Transverse colon (tissue), 4 donors: ENCODE results near the gene TRABD2B. TPM values are rescaled to one million over a fixed set of nuclear protein-coding genes. Genes with fewer than 3 reads are reported as not detected.

Source experiments
- DNase-seq: peaks from one replicate; pipeline ENCODE4 v3.0.0-alpha.2; 2019
- H3K27ac ChIP-seq, 4 donors: fragments of 200-600 bp; sonication (generic); 2 replicates each; pipeline ENCODE4 v1.5.1; 2016 to 2018; ENCODE audit warnings: inconsistent platforms in 4 of 4
- H3K27me3 ChIP-seq: fragments of 200-600 bp; sonication (generic); 2 replicates; pipeline ENCODE4 v1.5.1; 2017; ENCODE audit warnings: inconsistent platforms
- H3K36me3 ChIP-seq, 4 donors: fragments of 200-600 bp; sonication (generic); 2 replicates each; pipeline ENCODE4 v1.5.1; 2017 to 2019; ENCODE audit warnings: inconsistent platforms in 4 of 4
- H3K4me1 ChIP-seq, 4 donors: fragments of 200-600 bp; sonication (generic); 2 replicates each; pipeline ENCODE4 v1.5.1; 2017 to 2020; ENCODE audit warnings: inconsistent platforms in 4 of 4
- H3K4me3 ChIP-seq, 4 donors: fragments of 200-600 bp; sonication (generic); 1 replicate in 1 of 4; 2 replicates in 3 of 4; pipeline versions ENCODE4 v1.5.1 to v1.6.1; 2017 to 2019; ENCODE audit warnings: inconsistent platforms in 4 of 4
- H3K9me3 ChIP-seq, 2 donors: fragments of 200-600 bp; sonication (generic); 2 replicates each; pipeline ENCODE4 v1.5.1; 2017 to 2019; ENCODE audit warnings: inconsistent platforms in 2 of 2
- EP300 ChIP-seq: sonication (generic); formaldehyde crosslinking; IDR thresholded peaks from one replicate; pipeline ENCODE4 v1.6.1; 2017; ENCODE audit warnings: antibody characterized with exemption, low read depth
- POLR2A ChIP-seq: fragments of 450-650 bp; IDR thresholded peaks from one replicate; pipeline ENCODE4 v1.6.1; 2016; ENCODE audit warnings: antibody characterized with exemption, mild to moderate bottlenecking, moderate library complexity
- POLR2AphosphoS5 ChIP-seq, 3 donors: sonication (generic); formaldehyde crosslinking; IDR thresholded peaks; one replicate each; pipeline ENCODE4 v1.6.1; 2016; ENCODE audit warnings: antibody characterized with exemption in 3 of 3
- WGBS, 2 donors: methylation state at CpG; one replicate each; pipeline ENCODE4 v1.1.5; 2018; ENCODE audit warnings: low coverage in 1 of 2; 5-methylcytosine and 5-hydroxymethylcytosine counted together
- in situ Hi-C, 4 donors: fragments of 200-750 bp; cut with MboI; loops; one replicate each; pipeline versions ENCODE4 v1.15.0 to v1.15.1; 2017; ENCODE audit warnings: low sequenced_read_pairs in 3 of 4, low pct_ligation_motif_present in 1 of 4, low pct_unique_long_range_greater_than_20kb in 1 of 4
- intact Hi-C: fragments of 100-400 bp; cut with DNase I; formaldehyde crosslinking; loops from one replicate; pipeline ENCODE4 v1.15.1; 2023; ENCODE audit warnings: low total_unique reads
- total RNA-seq, 4 donors: library from RNA; depleted of rRNA; stranded (reverse); fragments of >200 nt; gene quantifications; one replicate each; pipeline ENCODE4 v1.1.0, GENCODE V29; 2016
- TF ChIP-seq, protein P1 (sequence below), 5 experiments: fragments of 200-600 bp in 3 of 5; fragments of 450-650 bp in 2 of 5; sonication (generic) in 3 of 5; IDR thresholded peaks; 1 replicate in 2 of 5; 2 replicates in 3 of 5; pipeline ENCODE4 v1.5.1; 2016 to 2017; ENCODE audit warnings: antibody characterized with exemption in 5 of 5, inconsistent platforms in 3 of 5, mild to moderate bottlenecking in 2 of 5, moderate library complexity in 1 of 5

The TRABD2B gene
- total RNA-seq, 4 donors from 2014 or later: 0.27 to 0.48 (median 0.37) TPM; not detected in 1

- intact Hi-C loops (no loop called here), in situ Hi-C loops (no loop called here)
- 76 to 94% methylated on average over 3 to 7 of the region's 7 CpGs for WGBS, 2 donors
These were observed 29.2 kb downstream of the TRABD2B start for GRCh38 chr1:47967864-47968555.

GRCh38 chr1:47965816-47966215 lies 31.4 kb downstream of the TRABD2B start:
- DNase-seq: no peak
- in situ Hi-C loops: no loop called here
- Histone ChIP-seq H3K4me1 (peaks cover 0 to 15% (median 9%) of the 10 kb centered on the region in 4 donors), H3K27ac (no peak overlapping the region), H3K9me3 (no peaks in the 10 kb centered on the region), H3K36me3 (no peaks in the 10 kb centered on the region), H3K27me3 (no peaks in the 10 kb centered on the region), H3K4me3 (no peak overlapping the region)
- intact Hi-C loops: no loop called here
- WGBS, 2 donors: 87% methylated on average over 4 of the region's 4 CpGs; no CpG with 5 or more reads in 1 of the 2 donors
- TF ChIP-seq, protein P1, sequence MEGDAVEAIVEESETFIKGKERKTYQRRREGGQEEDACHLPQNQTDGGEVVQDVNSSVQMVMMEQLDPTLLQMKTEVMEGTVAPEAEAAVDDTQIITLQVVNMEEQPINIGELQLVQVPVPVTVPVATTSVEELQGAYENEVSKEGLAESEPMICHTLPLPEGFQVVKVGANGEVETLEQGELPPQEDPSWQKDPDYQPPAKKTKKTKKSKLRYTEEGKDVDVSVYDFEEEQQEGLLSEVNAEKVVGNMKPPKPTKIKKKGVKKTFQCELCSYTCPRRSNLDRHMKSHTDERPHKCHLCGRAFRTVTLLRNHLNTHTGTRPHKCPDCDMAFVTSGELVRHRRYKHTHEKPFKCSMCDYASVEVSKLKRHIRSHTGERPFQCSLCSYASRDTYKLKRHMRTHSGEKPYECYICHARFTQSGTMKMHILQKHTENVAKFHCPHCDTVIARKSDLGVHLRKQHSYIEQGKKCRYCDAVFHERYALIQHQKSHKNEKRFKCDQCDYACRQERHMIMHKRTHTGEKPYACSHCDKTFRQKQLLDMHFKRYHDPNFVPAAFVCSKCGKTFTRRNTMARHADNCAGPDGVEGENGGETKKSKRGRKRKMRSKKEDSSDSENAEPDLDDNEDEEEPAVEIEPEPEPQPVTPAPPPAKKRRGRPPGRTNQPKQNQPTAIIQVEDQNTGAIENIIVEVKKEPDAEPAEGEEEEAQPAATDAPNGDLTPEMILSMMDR (IDR thresholded peaks at IDR 0.05): no peak
- no peak for TF ChIP-seq EP300
- no peak for TF ChIP-seq POLR2AphosphoS5 (IDR thresholded peaks at IDR 0.05)
- no peak for TF ChIP-seq POLR2A

More at GRCh38 chr1:47967864-47968555, 29.2 kb downstream of the TRABD2B start:
- TF ChIP-seq EP300 (no peak), POLR2AphosphoS5 (IDR thresholded peaks at IDR 0.05) (no peak), POLR2A (no peak)
- TF ChIP-seq, protein P1 (IDR thresholded peaks at IDR 0.05): no peak
- H3K4me3 ChIP-seq: no peak overlapping the region
- H3K27me3 ChIP-seq: no peaks in the 10 kb centered on the region
- no peaks in the 10 kb centered on the region for H3K36me3 ChIP-seq
- peaks cover 0 to 11% (median 9%) of the 10 kb centered on the region in 4 donors for H3K4me1 ChIP-seq
- no peak overlapping the region for H3K27ac ChIP-seq
- no peak for DNase-seq
- no peaks in the 10 kb centered on the region for H3K9me3 ChIP-seq

DNA sequence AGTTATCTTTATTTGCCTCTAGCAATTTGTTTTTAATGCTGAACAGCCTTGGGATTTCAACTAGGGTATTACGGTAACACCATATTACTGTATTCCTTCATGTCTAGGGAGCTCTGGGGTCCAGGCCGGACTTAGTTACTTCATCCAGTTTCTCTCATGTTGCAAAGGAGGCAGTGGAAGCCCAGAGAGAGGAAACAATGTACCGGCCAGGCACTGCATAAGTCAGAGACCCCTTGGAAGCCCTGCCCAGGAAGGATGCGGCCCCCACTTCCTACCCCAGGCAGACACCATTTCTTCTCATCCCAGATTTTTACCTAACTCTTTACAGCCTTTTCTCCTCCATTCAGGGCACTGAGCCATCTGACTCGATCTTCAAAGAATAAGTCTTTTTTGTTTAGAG lies 32.5 kb downstream of the TRABD2B start:
- Histone ChIP-seq H3K27ac (no peak overlapping the region), H3K4me3 (no peak overlapping the region), H3K9me3 (no peaks in the 10 kb centered on the region), H3K4me1 (peaks cover 0 to 15% (median 9%) of the 10 kb centered on the region in 4 donors), H3K36me3 (no peaks in the 10 kb centered on the region), H3K27me3 (no peaks in the 10 kb centered on the region)
- WGBS, 2 donors: 73 to 76% methylated on average over 5 of the region's 5 CpGs
- intact Hi-C loops (no loop called here), in situ Hi-C loops (no loop called here)
- no peak for DNase-seq
- TF ChIP-seq POLR2AphosphoS5 (IDR thresholded peaks at IDR 0.05) (no peak), POLR2A (no peak), EP300 (no peak)
- TF ChIP-seq, protein P1 (IDR thresholded peaks at IDR 0.05): no peak

DNA sequence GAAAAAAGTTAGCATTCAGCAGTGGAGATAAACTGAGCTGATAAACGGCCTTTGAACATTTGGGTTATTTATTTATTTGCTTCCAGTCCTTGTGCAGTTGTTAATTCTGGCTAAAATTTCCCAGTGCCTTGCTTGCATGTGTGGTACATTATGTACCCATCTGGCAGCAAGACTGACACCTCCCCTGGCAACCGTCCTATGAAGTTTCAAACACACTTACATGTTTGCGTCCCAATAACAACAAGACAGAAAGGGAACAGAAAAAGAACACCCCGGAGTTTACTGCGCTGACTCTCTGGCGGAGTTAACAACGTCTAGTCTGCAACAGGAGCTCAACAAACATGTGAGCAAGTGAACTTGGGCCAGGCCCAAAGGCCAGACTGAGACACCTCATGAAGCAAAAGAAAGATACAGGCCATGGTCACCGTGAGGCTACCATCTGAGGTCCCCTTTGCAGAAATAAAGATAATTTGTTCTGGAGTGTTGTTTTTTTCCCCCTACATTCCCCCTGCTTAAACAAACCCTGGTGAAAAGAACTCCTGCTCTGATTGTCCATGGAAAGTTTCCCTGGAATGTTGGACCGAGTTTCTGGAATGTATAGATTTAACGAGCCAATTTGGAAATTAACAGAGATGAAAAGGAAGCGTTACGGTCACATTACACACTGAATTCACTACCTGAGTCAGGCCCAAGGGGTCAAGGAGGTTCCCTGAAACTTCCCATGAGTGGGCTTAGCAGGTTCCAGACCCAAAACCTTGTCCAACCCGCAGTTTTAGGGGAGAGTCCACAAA lies 33.4 kb downstream of the TRABD2B start:
- TF ChIP-seq, protein P1 (IDR thresholded peaks at IDR 0.05): no peak
- peak in 1 of 3 donors; percentile 56 for TF ChIP-seq POLR2AphosphoS5 (IDR thresholded peaks at IDR 0.05)
- in situ Hi-C loops: no loop called here
- Histone ChIP-seq H3K9me3 (no peaks in the 10 kb centered on the region), H3K4me1 (peaks cover 0 to 15% (median 9%) of the 10 kb centered on the region in 4 donors), H3K27ac (peak overlapping the region; percentile 0 to 28 (median 12)), H3K27me3 (no peaks in the 10 kb centered on the region), H3K36me3 (no peaks in the 10 kb centered on the region), H3K4me3 (no peak overlapping the region)
- intact Hi-C loops: no loop called here
- DNase-seq: no peak
- WGBS, 2 donors: 46 to 68% methylated on average over 6 to 13 of the region's 13 CpGs
